MCF 10A (cell line): ENCODE results near the gene CBFA2T3. TPM values are rescaled to one million over a fixed set of nuclear protein-coding genes. Genes with fewer than 3 reads are reported as not detected.

Experiments
- BruUV-seq: library from RNA; stranded (reverse); fragments of 400-500 nt; replicated peaks from 2 replicates; lab custom pipeline; 2021; lab: Mats Ljungman, UMichigan
- CTCF ChIA-PET: fragments of 300-600 bp; sonication (Branson Sonifier 250); formaldehyde crosslinking; extraction: SDS; loops from one replicate; lab custom pipeline; 2021; ENCODE audit warnings: antibody characterized with exemption, inconsistent platforms; lab: Yijun Ruan, JAX
- POLR2A ChIA-PET: fragments of 300-600, 350-650 bp; sonication (Branson Sonifier 250); formaldehyde crosslinking; extraction: SDS; loops from one replicate; lab custom pipeline; 2020; ENCODE audit warnings: antibody characterized with exemption, inconsistent platforms; lab: Yijun Ruan, JAX
- DNase-seq: peaks from one replicate; pipeline ENCODE4 v3.0.0-alpha.2; 2018; ENCODE audit not compliant: unreplicated experiment
- H3K27ac Mint-ChIP-seq: one replicate; pipeline ENCODE4 v1.8.0; 2022; ENCODE audit warnings: mild to moderate bottlenecking, low read depth, mixed read lengths; ENCODE audit not compliant: unreplicated experiment
- H3K27me3 Mint-ChIP-seq: one replicate; pipeline ENCODE4 v1.8.0; 2022; ENCODE audit warnings: mixed read lengths; ENCODE audit not compliant: insufficient read depth, unreplicated experiment
- H3K36me3 Mint-ChIP-seq: one replicate; pipeline ENCODE4 v1.8.0; 2022; ENCODE audit warnings: mild to moderate bottlenecking, moderate library complexity, mixed read lengths; ENCODE audit not compliant: insufficient read depth, unreplicated experiment
- H3K4me1 Mint-ChIP-seq: one replicate; pipeline ENCODE4 v1.8.0; 2022; ENCODE audit warnings: mixed read lengths; ENCODE audit not compliant: insufficient read depth, unreplicated experiment
- H3K4me3 Mint-ChIP-seq: one replicate; pipeline ENCODE4 v1.8.0; 2022; ENCODE audit warnings: mild to moderate bottlenecking, moderate library complexity, mixed read lengths; ENCODE audit not compliant: unreplicated experiment
- H3K9me3 Mint-ChIP-seq: one replicate; pipeline ENCODE4 v1.8.0; 2022; ENCODE audit warnings: mixed read lengths; ENCODE audit not compliant: unreplicated experiment
- intact Hi-C: fragments of 100-400 bp; cut with micrococcal nuclease; formaldehyde crosslinking; loops from 2 replicates; pipeline ENCODE4 v1.14.1; 2022
- total RNA-seq: library from RNA; stranded (reverse); gene quantifications from 2 replicates; pipeline ENCODE4 v1.2.3, GENCODE V29; 2022
- TF ChIP-seq, protein P1 (sequence below): fragments of 200-600 bp; IDR thresholded peaks from one replicate; pipeline ENCODE4 v1.8.0; 2022; ENCODE audit warnings: antibody characterized with exemption, mild to moderate bottlenecking; ENCODE audit not compliant: unreplicated experiment

CBFA2T3 gene
- total RNA-seq, 1 experiment from 2014 or later, result not detected

DNA sequence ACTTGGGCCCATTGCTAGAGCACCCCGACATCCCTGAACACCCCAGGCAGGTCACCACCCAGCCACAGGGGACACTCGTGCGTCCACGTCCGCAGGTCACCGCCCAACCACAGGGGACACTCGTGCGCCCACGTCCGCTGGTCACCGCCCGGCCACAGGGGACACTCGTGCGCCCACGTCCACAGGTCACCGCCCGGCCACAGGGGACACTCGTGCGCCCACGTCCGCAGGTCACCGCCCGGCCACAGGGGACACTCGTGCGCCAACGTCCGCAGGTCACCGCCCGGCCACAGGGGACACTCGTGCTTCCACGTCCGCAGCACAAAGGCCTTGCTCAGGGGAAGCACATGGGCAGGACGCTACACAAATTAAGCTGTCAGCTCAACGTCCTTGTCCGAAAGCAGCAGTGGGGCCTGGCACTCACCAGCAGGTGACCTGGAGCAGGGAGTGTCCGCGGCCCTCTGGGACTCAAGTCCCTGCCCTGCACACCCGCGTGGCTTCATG, 137.9 kb downstream of the CBFA2T3 start:
- DNase-seq, result no peak
- H3K27ac Mint-ChIP-seq, result no peak overlapping the region
- BruUV-seq, result no TSS peak
- H3K36me3 Mint-ChIP-seq, result peaks cover 6% of the 10 kb centered on the region
- intact Hi-C loops, result no loop called here
- H3K4me3 Mint-ChIP-seq, result no peak overlapping the region
- H3K4me1 Mint-ChIP-seq, result no peaks in the 10 kb centered on the region
- H3K9me3 Mint-ChIP-seq, result no peaks in the 10 kb centered on the region
- ChIA-PET CTCF (no interaction called here), POLR2A (no interaction called here)
- no peaks in the 10 kb centered on the region for H3K27me3 Mint-ChIP-seq
- TF ChIP-seq, protein P1, sequence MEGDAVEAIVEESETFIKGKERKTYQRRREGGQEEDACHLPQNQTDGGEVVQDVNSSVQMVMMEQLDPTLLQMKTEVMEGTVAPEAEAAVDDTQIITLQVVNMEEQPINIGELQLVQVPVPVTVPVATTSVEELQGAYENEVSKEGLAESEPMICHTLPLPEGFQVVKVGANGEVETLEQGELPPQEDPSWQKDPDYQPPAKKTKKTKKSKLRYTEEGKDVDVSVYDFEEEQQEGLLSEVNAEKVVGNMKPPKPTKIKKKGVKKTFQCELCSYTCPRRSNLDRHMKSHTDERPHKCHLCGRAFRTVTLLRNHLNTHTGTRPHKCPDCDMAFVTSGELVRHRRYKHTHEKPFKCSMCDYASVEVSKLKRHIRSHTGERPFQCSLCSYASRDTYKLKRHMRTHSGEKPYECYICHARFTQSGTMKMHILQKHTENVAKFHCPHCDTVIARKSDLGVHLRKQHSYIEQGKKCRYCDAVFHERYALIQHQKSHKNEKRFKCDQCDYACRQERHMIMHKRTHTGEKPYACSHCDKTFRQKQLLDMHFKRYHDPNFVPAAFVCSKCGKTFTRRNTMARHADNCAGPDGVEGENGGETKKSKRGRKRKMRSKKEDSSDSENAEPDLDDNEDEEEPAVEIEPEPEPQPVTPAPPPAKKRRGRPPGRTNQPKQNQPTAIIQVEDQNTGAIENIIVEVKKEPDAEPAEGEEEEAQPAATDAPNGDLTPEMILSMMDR, result no peak

DNA sequence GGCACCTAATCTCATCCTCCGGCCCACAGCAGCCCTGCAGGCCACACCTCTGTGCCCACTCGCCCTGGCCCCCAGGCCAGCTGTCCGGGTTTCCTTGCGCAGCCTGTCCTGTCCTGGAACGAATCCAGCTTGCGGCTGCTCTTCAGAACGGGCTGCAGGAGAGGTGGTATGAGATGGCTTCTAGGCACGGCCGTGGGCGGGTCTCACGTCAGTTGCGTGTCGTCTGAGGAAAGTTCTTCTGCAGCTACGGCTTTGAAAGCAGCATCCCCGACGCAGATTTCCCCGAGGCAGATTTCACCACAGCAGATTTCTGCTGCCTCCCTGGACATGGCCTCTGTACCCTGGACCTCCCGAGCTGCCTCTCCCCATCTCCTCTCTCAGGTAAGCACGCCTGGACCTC, 138.4 kb downstream of the CBFA2T3 start:
- Mint-ChIP-seq H3K27ac (no peak overlapping the region), H3K27me3 (no peaks in the 10 kb centered on the region), H3K4me1 (no peaks in the 10 kb centered on the region), H3K36me3 (peaks cover 6% of the 10 kb centered on the region), H3K4me3 (no peak overlapping the region), H3K9me3 (no peaks in the 10 kb centered on the region)
- CTCF ChIA-PET, result interaction anchor here (0.6 kb wide), 1 partner anchor 60 kb away, joined by 4 read pairs; no protein-coding TSS in a partner anchor
- TF ChIP-seq, protein P1, result no peak
- BruUV-seq, result no TSS peak
- POLR2A ChIA-PET, result no interaction called here
- intact Hi-C loops, result no loop called here
- no peak for DNase-seq

DNA sequence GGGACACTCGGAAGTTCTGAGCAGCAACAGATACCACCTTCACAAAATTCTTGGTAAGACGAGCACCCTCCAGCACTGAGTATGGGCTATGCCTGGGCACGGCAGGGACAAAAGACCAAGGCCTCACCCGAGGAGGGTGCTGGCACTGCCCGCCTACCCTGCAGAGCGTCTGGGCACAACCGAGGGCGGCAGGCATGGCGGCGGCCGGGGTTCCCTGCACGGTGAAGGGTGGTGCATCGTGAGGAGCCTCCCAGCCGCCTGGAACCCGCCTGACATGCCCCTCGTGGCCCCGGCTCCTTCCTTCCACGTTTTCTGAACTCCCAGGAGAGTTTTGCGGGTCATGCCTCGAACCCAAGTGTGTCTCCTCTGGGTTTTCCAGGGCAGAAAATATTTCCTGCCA, 139.2 kb downstream of the CBFA2T3 start:
- CTCF ChIA-PET, result interaction anchor here (0.6 kb wide), 1 partner anchor 60 kb away, joined by 4 read pairs; no protein-coding TSS in a partner anchor
- DNase-seq, result no peak

DNA sequence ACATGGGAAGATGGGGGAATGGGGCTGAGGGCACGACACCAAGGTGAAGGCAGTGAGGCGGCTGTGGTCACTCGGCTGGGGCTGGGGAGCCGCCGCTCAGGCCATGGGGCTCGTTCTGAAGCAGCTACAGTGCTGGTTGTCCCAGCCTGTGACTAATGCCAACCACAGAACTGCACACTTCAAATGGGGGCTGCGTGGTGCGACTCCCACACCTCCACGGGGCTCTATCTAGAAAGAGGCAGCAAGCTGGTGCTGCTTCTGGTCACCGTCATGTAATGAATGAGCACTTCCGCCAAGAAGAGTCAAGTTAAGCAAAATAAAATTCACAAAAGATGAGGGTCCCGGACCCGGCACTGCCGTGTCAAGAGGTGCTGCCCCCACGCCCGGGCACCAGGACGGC, 140.2 kb downstream of the CBFA2T3 start:
- BruUV-seq, result no TSS peak
- no peaks in the 10 kb centered on the region for H3K9me3 Mint-ChIP-seq
- POLR2A ChIA-PET, result no interaction called here
- peaks cover 3% of the 10 kb centered on the region for H3K36me3 Mint-ChIP-seq
- no peak for DNase-seq
- no peaks in the 10 kb centered on the region for H3K27me3 Mint-ChIP-seq
- H3K27ac Mint-ChIP-seq, result no peak overlapping the region
- H3K4me3 Mint-ChIP-seq, result no peak overlapping the region
- H3K4me1 Mint-ChIP-seq, result no peaks in the 10 kb centered on the region
- intact Hi-C loops, result no loop called here
- CTCF ChIA-PET, result no interaction called here
- TF ChIP-seq, protein P1, result no peak

More for the DNA sequence above, 139.2 kb downstream of the CBFA2T3 start:
- H3K27ac Mint-ChIP-seq, result no peak overlapping the region
- no peaks in the 10 kb centered on the region for H3K9me3 Mint-ChIP-seq
- H3K36me3 Mint-ChIP-seq, result peaks cover 6% of the 10 kb centered on the region
- BruUV-seq, result no TSS peak
- H3K27me3 Mint-ChIP-seq, result no peaks in the 10 kb centered on the region
- POLR2A ChIA-PET, result no interaction called here
- intact Hi-C loops, result no loop called here
- H3K4me1 Mint-ChIP-seq, result no peaks in the 10 kb centered on the region
- H3K4me3 Mint-ChIP-seq, result no peak overlapping the region
- TF ChIP-seq, protein P1, result no peak
